ENCODE data around the gene MROH2B. TPM values are rescaled to one million over a fixed set of nuclear protein-coding genes. Genes with fewer than 3 reads are reported as not detected.
"Not testable (repeated sequence)": the region's sequence is repeated elsewhere in the genome, so short reads cannot be mapped to it uniquely, and the experiment has no call there.

MROH2B gene
- total and polyA plus RNA-seq, 7 donors: 0.07 to 0.36 (median 0.33) TPM; not detected in 4

DNA sequence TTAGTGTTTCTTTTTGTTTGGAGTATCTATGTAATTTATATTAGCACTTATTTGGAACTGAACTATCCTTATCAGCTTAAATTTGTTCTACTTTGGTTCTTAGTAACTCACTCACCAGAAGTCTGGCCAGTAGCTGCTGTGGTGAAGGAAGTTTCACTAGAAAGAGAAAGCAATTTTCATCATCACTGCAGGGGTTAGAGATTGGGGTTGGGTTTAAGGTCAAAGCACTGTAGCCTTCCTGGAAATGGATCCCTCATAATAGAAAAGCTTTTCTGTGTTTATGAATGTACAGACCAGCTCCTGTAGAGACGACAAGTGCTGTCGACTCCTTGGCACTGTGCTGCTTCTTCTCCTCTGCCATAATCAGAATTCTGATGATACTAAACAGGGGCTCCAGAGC is 22.2 kb downstream of the MROH2B start:
- H3K9me3 ChIP-seq: no peaks in the 10 kb centered on the region
- intact Hi-C loops (cut with DNase I): no loop called here
- no peaks in the 10 kb centered on the region for H3K36me3 ChIP-seq
- DNase-seq: no peak
- no peak overlapping the region for H3K27ac ChIP-seq
- no peak overlapping the region for H3K4me3 ChIP-seq
- TF ChIP-seq, protein P1, sequence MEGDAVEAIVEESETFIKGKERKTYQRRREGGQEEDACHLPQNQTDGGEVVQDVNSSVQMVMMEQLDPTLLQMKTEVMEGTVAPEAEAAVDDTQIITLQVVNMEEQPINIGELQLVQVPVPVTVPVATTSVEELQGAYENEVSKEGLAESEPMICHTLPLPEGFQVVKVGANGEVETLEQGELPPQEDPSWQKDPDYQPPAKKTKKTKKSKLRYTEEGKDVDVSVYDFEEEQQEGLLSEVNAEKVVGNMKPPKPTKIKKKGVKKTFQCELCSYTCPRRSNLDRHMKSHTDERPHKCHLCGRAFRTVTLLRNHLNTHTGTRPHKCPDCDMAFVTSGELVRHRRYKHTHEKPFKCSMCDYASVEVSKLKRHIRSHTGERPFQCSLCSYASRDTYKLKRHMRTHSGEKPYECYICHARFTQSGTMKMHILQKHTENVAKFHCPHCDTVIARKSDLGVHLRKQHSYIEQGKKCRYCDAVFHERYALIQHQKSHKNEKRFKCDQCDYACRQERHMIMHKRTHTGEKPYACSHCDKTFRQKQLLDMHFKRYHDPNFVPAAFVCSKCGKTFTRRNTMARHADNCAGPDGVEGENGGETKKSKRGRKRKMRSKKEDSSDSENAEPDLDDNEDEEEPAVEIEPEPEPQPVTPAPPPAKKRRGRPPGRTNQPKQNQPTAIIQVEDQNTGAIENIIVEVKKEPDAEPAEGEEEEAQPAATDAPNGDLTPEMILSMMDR (IDR thresholded peaks at IDR 0.05): no peak
- no peak for TF ChIP-seq EP300 (IDR thresholded peaks at IDR 0.05)
- TF ChIP-seq POLR2AphosphoS5 (IDR thresholded peaks at IDR 0.05): no peak
- no peaks in the 10 kb centered on the region for H3K4me1 ChIP-seq
- H3K27me3 ChIP-seq: no peaks in the 10 kb centered on the region
- 14 to 39% methylated on average over 2 of the region's 2 CpGs for WGBS, 2 donors

DNA sequence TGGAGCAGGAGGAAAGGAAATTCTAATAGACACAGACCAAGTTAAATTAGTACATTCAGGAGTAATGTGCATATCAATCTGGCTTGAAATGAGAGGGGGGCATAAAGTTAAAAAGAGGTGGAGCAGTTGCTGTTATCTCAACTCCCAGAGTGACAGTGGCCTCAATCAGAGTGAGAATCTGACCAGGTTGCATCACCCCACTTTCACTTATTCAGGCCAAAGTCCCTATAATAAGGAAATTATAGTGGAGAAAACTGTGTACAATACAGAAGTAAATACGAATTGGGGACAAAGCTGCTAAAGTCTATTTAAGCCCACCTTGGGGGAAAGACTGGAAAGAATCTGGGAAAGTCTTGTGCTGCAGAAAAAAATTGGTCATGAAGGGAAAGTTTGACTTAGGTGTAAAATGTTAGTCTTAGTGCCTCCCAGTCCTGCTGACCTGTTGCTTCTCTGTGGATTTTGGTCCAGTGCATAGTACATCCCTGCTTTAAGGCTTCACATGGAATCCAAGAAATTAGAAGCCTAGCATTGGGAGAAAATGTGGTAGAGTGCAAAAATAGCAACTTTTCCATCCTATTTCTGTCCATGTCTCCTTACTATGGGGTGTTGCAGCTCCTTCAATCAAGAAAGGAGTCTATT is 27.9 kb downstream of the MROH2B start:
- intact Hi-C loops (cut with DNase I): no loop called here
- no peak overlapping the region for H3K27ac ChIP-seq
- no peaks in the 10 kb centered on the region for H3K36me3 ChIP-seq
- no peak overlapping the region for H3K4me3 ChIP-seq
- WGBS, 2 donors: 16 to 60% methylated on average over 1 of the region's 1 CpG
- H3K9me3 ChIP-seq: no peaks in the 10 kb centered on the region
- TF ChIP-seq, protein P1 (IDR thresholded peaks at IDR 0.05): no peak
- TF ChIP-seq POLR2AphosphoS5 (IDR thresholded peaks at IDR 0.05) (no peak), EP300 (IDR thresholded peaks at IDR 0.05) (no peak), POLR2A (IDR thresholded peaks at IDR 0.05) (no peak)
- no peaks in the 10 kb centered on the region for H3K27me3 ChIP-seq
- DNase-seq: no peak
- H3K4me1 ChIP-seq: no peaks in the 10 kb centered on the region

DNA sequence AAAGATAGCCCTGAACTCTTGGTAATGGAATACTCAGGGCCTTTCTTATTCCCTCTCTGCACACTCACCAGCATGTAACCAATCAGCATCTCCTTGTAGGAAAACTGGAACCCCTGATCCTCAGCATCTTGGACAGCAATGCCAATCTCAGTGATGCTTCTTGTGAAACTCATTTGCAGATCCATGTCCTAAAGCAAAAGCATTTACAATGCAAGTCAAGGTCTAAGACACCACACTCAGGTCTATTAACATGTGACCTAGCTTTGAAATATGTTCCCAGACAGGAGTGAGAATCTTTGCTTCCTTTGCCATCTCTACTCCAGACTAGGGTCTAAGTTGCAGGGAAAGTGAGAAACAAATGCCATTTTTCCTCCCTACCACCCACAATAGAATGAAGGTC is 38.2 kb downstream of the MROH2B start:
- DNase-seq: no peak
- TF ChIP-seq EP300 (IDR thresholded peaks at IDR 0.05): no peak
- TF ChIP-seq, protein P1 (IDR thresholded peaks at IDR 0.05): no peak
- TF ChIP-seq POLR2A (IDR thresholded peaks at IDR 0.05): no peak
- TF ChIP-seq POLR2AphosphoS5 (IDR thresholded peaks at IDR 0.05): no peak
- Histone ChIP-seq H3K4me1 (no peaks in the 10 kb centered on the region), H3K27ac (no peak overlapping the region), H3K4me3 (no peak overlapping the region), H3K9me3 (peaks cover 0 to 3% (median 0%) of the 10 kb centered on the region in 4 donors), H3K27me3 (no peaks in the 10 kb centered on the region), H3K36me3 (no peaks in the 10 kb centered on the region)
- intact Hi-C loops (cut with DNase I): no loop called here

DNA sequence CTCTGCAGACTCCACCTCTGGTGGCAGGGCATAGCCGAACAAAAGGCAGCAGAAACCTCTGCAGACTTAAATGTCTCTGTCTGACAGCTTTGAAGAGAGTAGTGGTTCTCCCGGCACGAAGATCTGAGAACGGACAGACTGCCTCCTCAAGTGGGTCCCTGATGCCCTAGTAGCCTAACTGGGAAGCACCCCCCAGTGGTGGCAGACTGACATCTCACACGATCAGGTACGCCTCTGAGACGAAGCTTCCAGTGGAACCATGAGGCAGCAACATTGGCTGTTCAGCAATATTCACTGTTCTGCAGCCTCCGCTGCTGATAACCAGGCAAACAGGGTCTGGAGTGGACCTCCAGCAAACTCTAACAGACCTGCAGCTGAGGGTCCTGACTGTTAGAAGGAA is 48.5 kb downstream of the MROH2B start:
- H3K4me3 ChIP-seq; H3K27ac ChIP-seq; H3K27me3 ChIP-seq; intact Hi-C loops (cut with DNase I); H3K9me3 ChIP-seq; H3K36me3 ChIP-seq; DNase-seq; H3K4me1 ChIP-seq: not testable (repeated sequence)
- 97 to 98% methylated on average over 8 of the region's 8 CpGs for WGBS, 2 donors

DNA sequence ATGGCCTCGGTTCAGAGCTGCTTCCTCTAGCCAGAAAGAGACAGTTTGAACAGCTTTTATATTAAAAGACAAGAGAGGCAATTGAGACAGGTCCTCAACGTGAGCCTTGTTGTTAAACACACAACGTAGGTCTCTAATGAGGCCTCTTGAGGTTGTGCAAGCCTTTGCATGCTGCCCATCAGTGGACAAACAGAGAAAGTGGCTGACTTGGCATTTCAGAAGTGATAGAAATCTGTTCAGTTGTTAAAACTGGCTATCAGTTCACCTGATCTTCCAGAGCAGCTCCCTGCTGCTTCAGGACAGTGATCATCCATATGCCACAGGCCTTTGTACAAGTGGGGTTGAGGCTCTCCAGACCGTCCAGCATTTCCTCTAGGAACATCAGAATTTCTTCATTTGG is 58.8 kb downstream of the MROH2B start:
- H3K4me3 ChIP-seq: no peak overlapping the region
- no peaks in the 10 kb centered on the region for H3K4me1 ChIP-seq
- 74 to 77% methylated on average over 4 of the region's 4 CpGs for WGBS, 2 donors
- TF ChIP-seq POLR2AphosphoS5 (IDR thresholded peaks at IDR 0.05): no peak
- TF ChIP-seq, protein P1 (IDR thresholded peaks at IDR 0.05): no peak
- no peaks in the 10 kb centered on the region for H3K36me3 ChIP-seq
- no peaks in the 10 kb centered on the region for H3K27me3 ChIP-seq
- DNase-seq: no peak
- intact Hi-C loops (cut with DNase I): no loop called here
- no peaks in the 10 kb centered on the region for H3K9me3 ChIP-seq
- H3K27ac ChIP-seq: no peak overlapping the region

All from sigmoid colon (tissue), 7 donors.